Renal cortical epithelial cell (primary cell): ENCODE data around the gene AFAP1. TPM values are rescaled to one million over a fixed set of nuclear protein-coding genes. Genes with fewer than 3 reads are reported as not detected.

ENCODE experiments used
- DNase-seq: peaks from one replicate; pipeline ENCODE4 v3.0.0-alpha.2; 2011; ENCODE audit warnings: low read depth
- total RNA-seq: library from RNA; depleted of rRNA; stranded (reverse); fragments of >200 nt; gene quantifications from 2 replicates; pipeline ENCODE4 v1.2.3, GENCODE V29; 2014

AFAP1 gene
- total RNA-seq, 1 donor from 2014 or later, result 27.2 TPM

GRCh38 chr4:7970361-7970946, 30.8 kb upstream of the AFAP1 start:
- DNase-seq, result no peak

GRCh38 chr4:7968262-7968896, 28.7 kb upstream of the AFAP1 start:
- DNase-seq, result no peak

GRCh38 chr4:7967501-7968261, 28.0 kb upstream of the AFAP1 start:
- no peak for DNase-seq

- DNase-seq, result no peak
These were observed 27.4 kb upstream of the AFAP1 start for GRCh38 chr4:7967063-7967440.

DNA sequence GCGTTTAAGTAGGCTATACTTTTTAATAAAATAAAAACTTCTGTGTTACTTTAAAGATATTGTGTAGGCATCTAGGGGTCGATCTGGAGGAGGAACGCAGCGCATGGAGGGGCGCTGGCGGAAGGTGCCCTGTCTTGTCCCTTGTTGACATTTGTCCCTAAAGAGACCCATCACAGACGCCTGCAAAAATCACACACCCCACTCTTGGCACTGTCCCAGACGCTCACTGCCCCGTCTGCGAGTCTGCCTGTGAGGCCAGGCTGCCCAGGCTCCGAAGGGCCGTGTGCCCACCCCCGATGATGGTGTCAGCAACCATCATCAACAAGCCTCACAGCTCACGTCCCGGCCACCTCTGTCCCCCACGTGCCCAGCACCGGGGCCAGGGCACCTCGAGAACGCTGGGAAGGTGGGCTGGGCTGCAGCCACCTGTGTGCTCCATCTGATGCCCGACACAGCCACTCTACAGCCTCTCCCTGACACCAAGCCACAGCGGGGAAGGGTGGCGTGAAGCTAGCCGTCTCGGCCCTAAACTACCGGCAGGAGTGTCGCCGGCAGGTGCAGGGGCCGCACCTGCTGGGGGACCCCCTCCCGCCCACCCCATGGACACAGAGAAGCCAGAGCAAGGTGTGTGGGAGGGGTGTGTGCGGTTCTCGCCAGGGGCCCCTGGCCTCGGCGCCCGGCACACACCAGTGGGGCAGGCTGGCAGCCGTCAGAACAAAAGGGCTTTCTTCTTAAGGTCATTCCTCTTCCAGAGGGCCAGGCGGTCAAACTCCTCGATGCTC, 26.8 kb upstream of the AFAP1 start:
- no peak for DNase-seq

DNA sequence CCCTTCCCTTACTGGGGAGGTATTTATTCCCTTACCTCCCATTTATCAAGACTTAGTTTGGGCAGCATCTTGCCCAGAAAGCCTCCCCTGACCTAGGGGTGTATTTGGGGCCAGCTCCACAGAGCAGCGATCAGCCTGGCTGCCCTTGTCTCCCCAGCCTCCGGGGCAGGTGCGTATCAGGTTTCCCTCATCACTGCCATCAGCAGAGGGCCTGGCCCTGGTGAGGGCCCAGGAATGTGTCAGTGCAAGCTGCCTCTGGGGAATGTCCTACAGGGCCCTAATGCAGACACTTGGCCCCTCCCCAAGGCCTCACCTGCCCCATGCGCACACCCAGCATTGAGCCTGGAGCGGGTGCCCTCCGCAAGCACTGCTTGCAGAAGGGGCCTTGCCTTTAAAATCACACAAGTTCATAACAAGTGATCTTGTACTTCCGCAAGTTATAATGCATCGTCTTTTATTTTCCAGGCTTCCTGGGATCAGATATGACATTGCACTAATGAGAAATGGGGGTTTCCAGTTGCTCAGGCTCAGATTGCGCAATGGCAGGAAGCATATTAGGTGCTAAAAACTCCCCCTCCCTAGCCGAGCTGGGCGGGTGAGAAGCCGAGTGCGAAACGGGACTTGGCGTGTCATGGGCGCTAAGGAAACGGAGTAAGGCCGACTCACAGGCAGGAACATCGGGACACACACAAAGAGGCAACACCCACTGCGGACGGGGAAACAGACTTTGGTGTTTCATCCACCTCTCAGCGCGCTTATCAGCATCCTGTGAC, 25.4 kb upstream of the AFAP1 start:
- peak; percentile 74 for DNase-seq

- no peak for DNase-seq
These were observed 24.8 kb upstream of the AFAP1 start for GRCh38 chr4:7964459-7964858.

GRCh38 chr4:7963691-7964090, 24.0 kb upstream of the AFAP1 start:
- no peak for DNase-seq

GRCh38 chr4:7962609-7963508, 23.2 kb upstream of the AFAP1 start:
- no peak for DNase-seq

DNA sequence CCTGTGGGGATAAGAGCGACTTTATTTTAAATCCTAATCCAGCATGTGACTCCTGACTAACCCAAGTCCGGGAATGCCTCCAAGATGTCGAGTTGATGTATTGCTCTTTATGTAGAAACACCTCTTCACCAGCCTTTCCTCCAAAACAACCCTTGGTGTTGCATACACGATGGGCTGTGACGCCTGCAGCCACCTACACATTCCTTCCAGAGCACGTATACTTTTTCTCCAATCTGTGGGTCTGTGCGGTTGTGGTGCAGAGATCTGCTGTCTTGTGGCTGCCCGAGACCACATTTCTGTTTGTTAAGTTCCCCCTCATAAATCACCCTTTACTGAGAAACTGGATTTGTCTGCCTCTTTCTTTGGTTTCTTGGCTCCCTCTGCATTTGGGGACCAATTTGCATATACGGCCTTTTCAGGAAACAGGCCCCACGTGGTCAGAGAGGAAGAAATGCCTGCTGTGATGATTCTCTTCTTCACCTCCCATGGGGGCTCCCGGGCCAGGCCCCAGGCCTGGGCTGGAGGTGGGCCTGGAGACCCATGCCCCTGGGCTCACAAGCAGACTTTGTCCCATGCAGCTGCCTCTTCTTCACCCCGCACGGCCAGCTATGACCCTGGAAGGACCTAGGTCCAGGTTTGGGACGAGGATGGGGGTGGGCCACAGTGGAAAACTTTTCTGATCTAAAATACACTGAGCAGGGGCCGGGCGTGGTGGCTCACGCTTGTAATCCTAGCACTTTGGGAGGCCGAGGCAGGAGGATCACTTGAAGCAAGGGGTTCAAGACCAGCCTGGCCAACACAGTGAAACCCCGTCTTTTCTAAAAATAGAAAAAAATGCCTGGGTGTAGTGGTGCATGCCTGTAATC, 21.4 kb upstream of the AFAP1 start:
- peak; percentile 95 for DNase-seq

GRCh38 chr4:7960017-7960789, 20.5 kb upstream of the AFAP1 start:
- DNase-seq, result no peak

- no peak for DNase-seq
These were observed 19.4 kb upstream of the AFAP1 start for GRCh38 chr4:7959078-7959477.

- no peak for DNase-seq
These were observed 17.4 kb upstream of the AFAP1 start for GRCh38 chr4:7956934-7957656.

DNA sequence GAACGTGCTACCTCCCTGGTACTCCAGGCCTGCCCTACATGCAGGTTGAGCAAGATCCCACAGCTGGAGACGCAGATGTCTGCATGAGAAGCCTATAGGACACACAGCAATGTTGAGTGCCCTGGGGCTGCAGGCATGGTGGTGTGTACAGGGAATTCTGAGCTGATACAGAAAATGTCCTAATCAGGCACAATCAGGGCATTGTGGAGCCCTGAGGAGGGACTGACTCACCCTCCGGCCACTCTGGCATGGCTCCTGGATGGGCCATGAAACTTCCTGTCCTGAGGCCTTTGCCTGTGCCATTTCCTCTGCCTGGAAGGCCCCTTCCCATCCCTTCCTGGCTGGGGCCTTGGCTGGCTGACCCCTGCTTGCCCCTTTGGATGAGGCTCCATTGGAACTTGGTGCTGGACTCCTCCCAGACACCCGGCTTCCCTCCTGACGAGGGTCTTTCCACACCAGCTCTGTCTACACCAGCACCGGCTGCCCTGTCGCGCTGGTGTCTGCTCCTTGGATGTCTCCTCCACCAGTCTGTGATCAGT, 16.7 kb upstream of the AFAP1 start:
- peak; percentile 71 for DNase-seq

DNA sequence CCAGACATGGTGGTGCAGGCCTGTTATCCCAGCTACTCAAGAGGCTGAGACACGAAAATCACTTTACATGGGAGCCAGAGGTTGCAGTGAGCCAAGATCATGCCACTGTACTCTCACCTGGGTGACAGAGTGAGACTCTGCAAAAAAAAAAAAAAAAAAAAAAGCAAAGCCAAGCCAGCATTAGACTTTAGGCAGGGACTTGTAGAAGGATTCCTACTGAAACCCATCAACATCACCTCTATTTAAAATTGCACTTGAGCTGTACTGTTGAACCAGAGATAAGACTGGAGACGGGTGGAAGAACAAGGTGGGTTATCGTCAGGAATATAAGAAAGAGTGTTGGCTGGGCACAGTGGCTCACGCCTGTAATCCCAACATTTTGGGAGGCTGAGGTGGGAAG, 15.7 kb upstream of the AFAP1 start:
- no peak for DNase-seq

DNA sequence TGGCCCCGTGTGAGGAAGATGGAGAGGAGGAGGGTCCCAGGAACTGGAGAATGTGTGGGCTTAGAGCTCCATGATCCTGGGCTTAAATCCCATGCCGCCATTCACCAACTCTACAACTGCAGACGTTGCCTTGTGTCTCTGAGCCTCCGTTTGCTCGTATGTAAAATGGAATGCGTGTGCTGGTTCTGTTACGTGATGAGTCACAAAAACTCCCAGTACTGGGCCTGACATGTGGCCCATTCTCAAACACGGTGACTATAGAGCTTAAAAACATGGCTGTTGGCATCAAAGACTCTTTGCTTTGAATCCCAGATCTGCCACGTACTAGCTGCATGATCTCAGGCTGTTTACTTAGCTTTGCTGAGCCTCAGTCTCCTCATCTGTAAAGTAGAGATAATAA, 13.0 kb upstream of the AFAP1 start:
- DNase-seq, result no peak

GRCh38 chr4:7950301-7951092, 10.8 kb upstream of the AFAP1 start:
- no peak for DNase-seq
